ENCODE data around the gene TEAD2. TPM values are rescaled to one million over a fixed set of nuclear protein-coding genes. Genes with fewer than 3 reads are reported as not detected.

The TEAD2 gene
- total RNA-seq (10 to 100 TPM; 46.4 to 53.5 (median 53.2) TPM), polyA plus RNA-seq (48.0 TPM)
- long read RNA-seq, donor 1, transcript TEAD2-201 (12 exons, 2,164 nt) = major isoform, 11 of 144 reads
- long read RNA-seq, donor 1, partial matches to known transcripts = 62 of 144 reads
- long read RNA-seq, donor 1, other reads (novel, unspliced or antisense) = 67 of 144 reads
- long read RNA-seq, donor 2, transcript TEAD2-201 (12 exons, 2,164 nt) = major isoform, 9 of 76 reads
- long read RNA-seq, donor 2, partial matches to known transcripts = 19 of 76 reads
- long read RNA-seq, donor 2, other reads (novel, unspliced or antisense) = 44 of 76 reads
- long read RNA-seq, donor 3, partial matches to known transcripts = 34 of 42 reads
- long read RNA-seq, donor 3, other reads (novel, unspliced or antisense) = 7 of 42 reads
- long read RNA-seq, donor 4, transcript TEAD2-201 (12 exons, 2,164 nt) = major isoform, 11 of 66 reads
- long read RNA-seq, donor 4, partial matches to known transcripts = 16 of 66 reads
- long read RNA-seq, donor 4, other reads (novel, unspliced or antisense) = 39 of 66 reads

DNA sequence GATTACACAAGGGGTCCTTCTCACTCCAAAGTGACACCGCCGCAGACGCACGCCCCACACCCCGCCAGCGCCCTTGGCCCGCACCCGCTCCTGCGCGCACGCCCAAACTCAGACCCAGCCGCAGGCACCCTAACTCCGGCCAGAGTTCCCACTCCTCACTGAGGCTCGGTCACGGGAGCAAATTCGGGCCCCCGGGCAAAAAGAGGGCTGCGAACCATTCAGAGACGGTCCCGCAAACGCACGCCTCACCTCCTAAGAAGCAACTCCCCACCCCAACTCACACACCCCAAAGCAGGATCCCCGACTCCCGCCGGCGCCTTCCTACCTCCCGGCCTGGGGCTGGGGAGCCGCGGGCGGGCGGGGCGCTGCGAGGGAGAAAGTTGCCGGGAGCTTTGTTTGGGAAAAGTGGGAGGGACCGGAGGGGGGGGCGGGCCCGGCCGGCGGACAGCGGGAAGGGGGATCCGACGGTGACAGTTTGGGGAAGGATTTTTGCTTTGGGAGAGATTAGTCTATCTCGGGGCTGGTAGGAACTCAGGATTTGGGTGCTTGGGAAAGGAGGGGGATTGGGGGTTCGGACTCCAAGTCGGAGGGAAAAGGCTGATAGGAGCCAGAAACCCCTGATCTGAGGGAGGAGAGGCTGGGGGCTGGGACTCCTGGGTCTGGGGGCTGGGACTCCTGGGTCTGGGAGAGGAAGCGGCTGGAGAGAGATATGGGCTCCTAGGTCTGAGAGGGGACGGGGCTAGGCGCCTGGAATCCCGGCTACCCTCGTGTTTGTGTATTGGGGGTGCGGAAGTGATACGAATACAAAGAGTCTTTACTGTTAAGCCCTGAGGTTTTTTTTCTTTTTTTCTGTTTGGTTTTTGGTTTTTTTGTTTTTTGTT lies at the start of gene TEAD2:
TEAD2 (minus strand) TSS at position 369 of the 881 bp plus-strand sequence. CDS start 2,341 bp downstream, outside the sequence.
- H3K4me1 ChIP-seq (ENCODE audit: control insufficient read depth, insufficient read depth, low read length) = no peaks in the 10 kb centered on the region
- DNase-seq = peak; percentile 82 to 93 (median 93)
- WGBS = under 1% methylated on average over 52 of the region's 52 CpGs
- H3K27ac ChIP-seq (ENCODE audit: low read length) = peak within 1 kb of the TSS; percentile 93
- intact Hi-C loops (cut with DNase I) = loop anchor here in 1 of 4 donors (10.0 kb wide), 1 partner anchor 83 kb away; the partner anchor contains the start of gene SLC17A7
- peak; percentile 65 to 68 for ATAC-seq
- H3K27me3 ChIP-seq (ENCODE audit: control insufficient read depth, insufficient read depth) = no peaks in the 10 kb centered on the region
- H3K9me3 ChIP-seq (ENCODE audit: control insufficient read depth, low read length) = no peaks in the 10 kb centered on the region
- peak within 1 kb of the TSS; percentile 78 for H3K4me3 ChIP-seq (ENCODE audit: low read length)

DNA sequence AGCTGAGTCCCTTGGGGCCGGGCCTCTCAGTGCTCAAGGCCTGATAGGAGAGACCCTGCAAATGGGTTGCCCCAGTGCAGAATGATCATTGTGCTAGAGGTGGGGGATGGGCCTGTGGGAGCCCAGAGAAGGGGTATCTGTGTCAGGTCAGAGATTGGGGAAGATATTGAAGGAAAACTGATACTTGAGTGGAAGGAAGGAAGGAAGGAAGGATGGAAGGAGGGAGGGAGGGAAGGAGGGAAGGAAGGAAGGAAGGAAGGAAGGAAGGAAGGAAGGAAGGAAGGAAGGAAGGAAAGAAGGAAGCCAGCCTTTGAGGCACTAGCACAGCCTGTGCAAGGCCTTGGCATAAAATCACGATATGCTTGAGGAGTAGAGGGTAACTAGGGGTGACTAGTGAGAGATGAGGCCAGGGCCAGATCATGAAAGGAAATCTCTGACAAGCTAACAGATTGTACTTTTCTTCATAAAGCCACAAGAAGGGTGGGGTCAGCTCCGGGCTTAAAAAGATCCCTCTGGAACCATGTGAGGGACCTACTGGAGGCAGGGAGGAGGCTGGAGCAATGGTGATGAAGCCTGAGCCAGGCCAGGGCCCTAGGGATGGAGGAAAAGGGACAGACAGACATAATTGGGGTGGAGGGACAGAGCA lies 49.6 kb upstream of the TEAD2 start:
- H3K27ac ChIP-seq (ENCODE audit: low read length) = no peak overlapping the region
- 71% methylated on average over 3 of the region's 3 CpGs for WGBS
- no peaks in the 10 kb centered on the region for H3K9me3 ChIP-seq (ENCODE audit: control insufficient read depth, low read length)
- no peaks in the 10 kb centered on the region for H3K27me3 ChIP-seq (ENCODE audit: control insufficient read depth, insufficient read depth)
- DNase-seq = no peak
- no peaks in the 10 kb centered on the region for H3K4me1 ChIP-seq (ENCODE audit: control insufficient read depth, insufficient read depth, low read length)
- intact Hi-C loops (cut with DNase I) = no loop called here
- ATAC-seq = no peak
- no peak overlapping the region for H3K4me3 ChIP-seq (ENCODE audit: low read length)

- H3K9me3 ChIP-seq (ENCODE audit: control insufficient read depth, low read length) = no peaks in the 10 kb centered on the region
Measured at GRCh38 chr19:49409441-49410029, 47.3 kb upstream of the TEAD2 start.

GRCh38 chr19:49408816-49409440 lies 46.7 kb upstream of the TEAD2 start:
- Histone ChIP-seq H3K4me3 (ENCODE audit: low read length) (no peak overlapping the region), H3K27me3 (ENCODE audit: control insufficient read depth, insufficient read depth) (no peaks in the 10 kb centered on the region), H3K9me3 (ENCODE audit: control insufficient read depth, low read length) (no peaks in the 10 kb centered on the region), H3K4me1 (ENCODE audit: control insufficient read depth, insufficient read depth, low read length) (no peaks in the 10 kb centered on the region), H3K27ac (ENCODE audit: low read length) (no peak overlapping the region)
- ATAC-seq (no peak), DNase-seq (no peak)
- intact Hi-C loops (cut with DNase I) = no loop called here
- 75% methylated on average over 8 of the region's 8 CpGs for WGBS

More at GRCh38 chr19:49409441-49410029, 47.3 kb upstream of the TEAD2 start:
- no peaks in the 10 kb centered on the region for H3K4me1 ChIP-seq (ENCODE audit: control insufficient read depth, insufficient read depth, low read length)
- 72% methylated on average over 5 of the region's 5 CpGs for WGBS
- no peak overlapping the region for H3K4me3 ChIP-seq (ENCODE audit: low read length)
- no peaks in the 10 kb centered on the region for H3K27me3 ChIP-seq (ENCODE audit: control insufficient read depth, insufficient read depth)
- DNase-seq (no peak), ATAC-seq (no peak)
- no peak overlapping the region for H3K27ac ChIP-seq (ENCODE audit: low read length)
- intact Hi-C loops (cut with DNase I) = no loop called here

- Histone ChIP-seq H3K4me1 (ENCODE audit: control insufficient read depth, insufficient read depth, low read length) (no peaks in the 10 kb centered on the region), H3K4me3 (ENCODE audit: low read length) (no peak overlapping the region), H3K27ac (ENCODE audit: low read length) (no peak overlapping the region), H3K27me3 (ENCODE audit: control insufficient read depth, insufficient read depth) (no peaks in the 10 kb centered on the region), H3K9me3 (ENCODE audit: control insufficient read depth, low read length) (no peaks in the 10 kb centered on the region)
- DNase-seq (no peak), ATAC-seq (no peak)
- intact Hi-C loops (cut with DNase I) = no loop called here
- WGBS = 83% methylated on average over 16 of the region's 16 CpGs
Measured at GRCh38 chr19:49407482-49408015, 45.3 kb upstream of the TEAD2 start.

- no peak for ATAC-seq
- Histone ChIP-seq H3K9me3 (ENCODE audit: control insufficient read depth, low read length) (no peaks in the 10 kb centered on the region), H3K4me3 (ENCODE audit: low read length) (no peak overlapping the region), H3K27me3 (ENCODE audit: control insufficient read depth, insufficient read depth) (no peaks in the 10 kb centered on the region), H3K4me1 (ENCODE audit: control insufficient read depth, insufficient read depth, low read length) (no peaks in the 10 kb centered on the region), H3K27ac (ENCODE audit: low read length) (no peak overlapping the region)
- no peak for DNase-seq
- WGBS = 55% methylated on average over 7 of the region's 7 CpGs
- intact Hi-C loops (cut with DNase I) = no loop called here
Measured at GRCh38 chr19:49407079-49407478, 44.9 kb upstream of the TEAD2 start.

DNA sequence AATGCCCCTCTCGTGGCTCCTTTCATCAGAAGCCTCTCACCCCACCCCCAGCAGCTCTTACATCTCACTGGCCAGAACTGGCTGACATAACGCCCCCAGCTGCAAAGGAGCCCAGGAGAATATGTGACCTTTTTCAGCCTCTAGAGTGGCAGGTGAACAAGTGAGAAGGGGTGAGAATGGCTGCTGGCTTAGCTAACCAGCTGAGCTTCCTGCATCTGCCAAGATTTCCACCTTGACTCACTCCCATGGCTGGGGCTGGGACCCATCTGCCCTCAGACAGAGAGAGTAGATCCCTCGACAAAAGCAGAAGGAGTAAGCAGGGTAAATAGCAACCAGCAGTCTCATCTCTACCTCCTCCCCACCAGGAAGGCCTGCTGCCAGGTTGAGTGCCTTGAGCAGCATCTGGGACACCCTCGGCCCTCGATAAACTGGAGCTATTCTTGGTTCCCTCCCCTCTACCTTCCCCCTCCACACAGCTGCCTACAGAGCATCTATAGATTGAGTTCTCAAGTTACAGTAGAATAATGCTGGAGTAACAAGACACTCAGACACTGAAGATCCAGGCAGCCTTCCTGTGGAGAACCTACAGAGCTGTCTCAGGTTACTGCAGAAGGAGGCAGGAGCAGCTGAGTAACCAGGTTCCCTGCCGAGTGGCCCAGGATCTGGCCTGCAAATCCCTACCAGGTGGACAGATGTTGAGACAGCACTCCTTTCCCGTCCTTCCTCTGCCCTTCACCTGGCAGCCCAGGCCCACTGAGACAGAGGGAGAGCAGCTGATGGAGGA lies 41.4 kb upstream of the TEAD2 start:
- WGBS = 44% methylated on average over 7 of the region's 7 CpGs

GRCh38 chr19:49400029-49400428 lies 37.8 kb upstream of the TEAD2 start:
- Histone ChIP-seq H3K27me3 (ENCODE audit: control insufficient read depth, insufficient read depth) (no peaks in the 10 kb centered on the region), H3K9me3 (ENCODE audit: control insufficient read depth, low read length) (no peaks in the 10 kb centered on the region), H3K27ac (ENCODE audit: low read length) (no peak overlapping the region), H3K4me1 (ENCODE audit: control insufficient read depth, insufficient read depth, low read length) (no peaks in the 10 kb centered on the region), H3K4me3 (ENCODE audit: low read length) (no peak overlapping the region)
- intact Hi-C loops (cut with DNase I) = no loop called here
- WGBS = 81% methylated on average over 6 of the region's 6 CpGs
- ATAC-seq = no peak
- DNase-seq = no peak

More for the DNA sequence above, 41.4 kb upstream of the TEAD2 start:
- DNase-seq (no peak), ATAC-seq (no peak)
- intact Hi-C loops (cut with DNase I) = no loop called here
- no peak overlapping the region for H3K4me3 ChIP-seq (ENCODE audit: low read length)
- H3K4me1 ChIP-seq (ENCODE audit: control insufficient read depth, insufficient read depth, low read length) = no peaks in the 10 kb centered on the region
- H3K27me3 ChIP-seq (ENCODE audit: control insufficient read depth, insufficient read depth) = no peaks in the 10 kb centered on the region
- H3K27ac ChIP-seq (ENCODE audit: low read length) = no peak overlapping the region
- H3K9me3 ChIP-seq (ENCODE audit: control insufficient read depth, low read length) = no peaks in the 10 kb centered on the region

DNA sequence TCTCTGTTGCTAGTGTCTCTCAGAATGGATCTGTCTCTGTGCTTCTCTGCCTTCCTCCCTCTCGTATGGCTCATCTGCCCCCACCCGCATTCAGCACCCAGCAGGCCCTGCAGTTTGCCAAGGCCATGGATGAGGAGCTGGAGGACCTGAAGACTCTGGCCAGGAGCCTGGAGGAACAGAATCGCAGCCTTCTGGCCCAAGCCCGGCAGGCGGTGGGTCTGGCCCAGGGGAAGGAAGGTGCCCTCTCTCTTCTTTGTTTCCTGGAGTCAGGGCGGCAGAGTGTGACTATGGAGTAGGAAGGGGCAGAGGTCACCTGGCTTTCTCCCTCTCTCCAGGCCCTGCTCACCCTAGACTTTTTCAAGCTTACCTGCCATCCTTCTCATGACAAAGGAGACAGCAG lies 36.7 kb upstream of the TEAD2 start:
- H3K27ac ChIP-seq (ENCODE audit: low read length) = no peak overlapping the region
- H3K9me3 ChIP-seq (ENCODE audit: control insufficient read depth, low read length) = no peaks in the 10 kb centered on the region
- 78% methylated on average over 6 of the region's 6 CpGs for WGBS
- H3K4me1 ChIP-seq (ENCODE audit: control insufficient read depth, insufficient read depth, low read length) = no peaks in the 10 kb centered on the region
- DNase-seq (no peak), ATAC-seq (no peak)
- no peaks in the 10 kb centered on the region for H3K27me3 ChIP-seq (ENCODE audit: control insufficient read depth, insufficient read depth)
- intact Hi-C loops (cut with DNase I) = loop anchor here in 1 of 4 donors (5.0 kb wide), 1 partner anchor 38 kb away; no protein-coding TSS in a partner anchor
- no peak overlapping the region for H3K4me3 ChIP-seq (ENCODE audit: low read length)
